HL-60 (cell line): ENCODE results near the gene PLEKHB1.
"Not testable (repeated sequence)": the region's sequence is repeated elsewhere in the genome, so short reads cannot be mapped to it uniquely, and the experiment has no call there.

Experiments
- DNase-seq, 2 experiments: peaks; one replicate each; pipeline ENCODE4 v3.0.0-alpha.2; 2010 to 2020; ENCODE audit warnings: low read depth in 1 of 2, low spot score in 1 of 2
- H3K27ac ChIP-seq: fragments of 250-450 bp; sonication (Bioruptor Pico); replicated peaks from 2 replicates; pipeline ENCODE4 v1.5.1; 2020; ENCODE audit warnings: mild to moderate bottlenecking, moderate library complexity
- H3K27me3 ChIP-seq: fragments of 250-450 bp; sonication (Bioruptor Pico); 2 replicates; pipeline ENCODE4 v1.5.1; 2021; ENCODE audit warnings: mild to moderate bottlenecking, moderate library complexity; ENCODE audit not compliant: insufficient read depth, poor library complexity, severe bottlenecking
- H3K4me3 ChIP-seq: replicated peaks from 2 replicates; pipeline ENCODE4 v1.5.1; 2011; ENCODE audit warnings: mild to moderate bottlenecking, control low read depth, low read length; ENCODE audit not compliant: insufficient read depth
- CTCF ChIP-seq: IDR thresholded peaks from one replicate; pipeline ENCODE4 v1.5.1; 2011; ENCODE audit warnings: low read length, control low read depth, inconsistent platforms; ENCODE audit not compliant: insufficient read depth
- GABPA ChIP-seq: IDR thresholded peaks from 2 replicates; pipeline ENCODE4 v1.6.1; 2012; ENCODE audit warnings: low read depth
- POLR2AphosphoS5 ChIP-seq: IDR thresholded peaks from 2 replicates; pipeline ENCODE4 v1.6.1; 2012; ENCODE audit warnings: low read depth
- REST ChIP-seq: IDR thresholded peaks from 2 replicates; pipeline ENCODE4 v1.6.1; 2012; ENCODE audit warnings: low read depth; ENCODE audit not compliant: insufficient replicate concordance
- SPI1 ChIP-seq: IDR thresholded peaks from 2 replicates; pipeline ENCODE4 v1.6.1; 2012; ENCODE audit warnings: low read depth, mild to moderate bottlenecking, borderline replicate concordance

The PLEKHB1 gene

GRCh38 chr11:73667891-73668290, 21.5 kb downstream of the PLEKHB1 start:
- TF ChIP-seq GABPA (no peak), POLR2AphosphoS5 (no peak), SPI1 (no peak), REST (no peak), CTCF (no peak)
- no peaks in the 10 kb centered on the region for H3K27me3 ChIP-seq
- no peak overlapping the region for H3K4me3 ChIP-seq
- no peak overlapping the region for H3K27ac ChIP-seq
- DNase-seq: no peak

GRCh38 chr11:73670808-73671207, 24.4 kb downstream of the PLEKHB1 start:
- H3K27ac ChIP-seq: no peak overlapping the region
- no peaks in the 10 kb centered on the region for H3K27me3 ChIP-seq
- TF ChIP-seq REST: no peak
- no peak for TF ChIP-seq SPI1
- no peak for DNase-seq
- H3K4me3 ChIP-seq: no peak overlapping the region

GRCh38 chr11:73671701-73672100, 25.3 kb downstream of the PLEKHB1 start:
- no peak for TF ChIP-seq POLR2AphosphoS5
- no peak for TF ChIP-seq CTCF
- no peak for TF ChIP-seq GABPA
- TF ChIP-seq SPI1: no peak
- no peak for TF ChIP-seq REST
- DNase-seq: no peak
- no peak overlapping the region for H3K4me3 ChIP-seq
- no peaks in the 10 kb centered on the region for H3K27me3 ChIP-seq
- no peak overlapping the region for H3K27ac ChIP-seq

- H3K27me3 ChIP-seq, H3K27ac ChIP-seq, H3K4me3 ChIP-seq, DNase-seq: not testable (repeated sequence)
Measured at GRCh38 chr11:73676552-73676951, 30.2 kb downstream of the PLEKHB1 start.
